ENCODE data around the gene PPFIA1.

DNA sequence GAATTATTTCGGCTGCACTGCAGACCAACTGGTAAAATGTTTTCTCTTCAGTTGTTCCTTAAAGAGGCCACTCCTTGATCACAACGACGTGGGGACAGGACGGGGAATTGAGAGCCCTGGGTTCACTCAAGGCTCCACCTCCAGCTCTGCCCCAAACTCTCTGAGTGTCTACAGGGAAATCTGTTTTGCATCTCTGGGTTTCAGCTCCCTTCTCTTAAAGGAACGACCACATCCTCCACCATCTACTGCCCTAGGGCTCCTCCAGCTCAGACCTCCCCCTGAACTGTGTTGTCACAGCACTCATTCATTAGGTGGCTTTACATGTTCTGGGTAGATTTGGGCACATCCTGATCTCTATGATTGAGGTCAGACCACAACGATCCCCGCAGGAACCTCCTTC, 5.1 kb upstream of the PPFIA1 start:
- TF ChIP-seq POLR2A (IDR thresholded peaks at IDR 0.05): no peak
- TF ChIP-seq, protein P1, sequence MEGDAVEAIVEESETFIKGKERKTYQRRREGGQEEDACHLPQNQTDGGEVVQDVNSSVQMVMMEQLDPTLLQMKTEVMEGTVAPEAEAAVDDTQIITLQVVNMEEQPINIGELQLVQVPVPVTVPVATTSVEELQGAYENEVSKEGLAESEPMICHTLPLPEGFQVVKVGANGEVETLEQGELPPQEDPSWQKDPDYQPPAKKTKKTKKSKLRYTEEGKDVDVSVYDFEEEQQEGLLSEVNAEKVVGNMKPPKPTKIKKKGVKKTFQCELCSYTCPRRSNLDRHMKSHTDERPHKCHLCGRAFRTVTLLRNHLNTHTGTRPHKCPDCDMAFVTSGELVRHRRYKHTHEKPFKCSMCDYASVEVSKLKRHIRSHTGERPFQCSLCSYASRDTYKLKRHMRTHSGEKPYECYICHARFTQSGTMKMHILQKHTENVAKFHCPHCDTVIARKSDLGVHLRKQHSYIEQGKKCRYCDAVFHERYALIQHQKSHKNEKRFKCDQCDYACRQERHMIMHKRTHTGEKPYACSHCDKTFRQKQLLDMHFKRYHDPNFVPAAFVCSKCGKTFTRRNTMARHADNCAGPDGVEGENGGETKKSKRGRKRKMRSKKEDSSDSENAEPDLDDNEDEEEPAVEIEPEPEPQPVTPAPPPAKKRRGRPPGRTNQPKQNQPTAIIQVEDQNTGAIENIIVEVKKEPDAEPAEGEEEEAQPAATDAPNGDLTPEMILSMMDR (IDR thresholded peaks at IDR 0.05): no peak

All from uterus (tissue), 2 donors.